Activated CD8-positive, alpha-beta T cell treated with anti-CD3 and anti-CD28 coated beads, Interleukin-2, amount 10 ng/mL, durations not matched to agents 7 days and 5 days (primary cell): Measurements from ENCODE around the gene HMBS. TPM values are rescaled to one million over a fixed set of nuclear protein-coding genes. Genes with fewer than 3 reads are reported as not detected.
"Not testable (repeated sequence)": the region's sequence is repeated elsewhere in the genome, so short reads cannot be mapped to it uniquely, and the experiment has no call there.

Experiments
- ATAC-seq: fragments of 150-1000 bp; cut with Tn5 transposase; one replicate; pipeline ENCODE4 v1.10.0; 2021; ENCODE audit warnings: moderate library complexity
- CTCF ChIA-PET: fragments of 350-600 bp; sonication (Branson Sonifier 250); formaldehyde crosslinking; loops from one replicate; lab custom pipeline; 2021; ENCODE audit warnings: antibody characterized with exemption; lab: Charles Lee
- POLR2A ChIA-PET: fragments of 350-600 bp; sonication (Branson Sonifier 250); formaldehyde crosslinking; loops from one replicate; lab custom pipeline; 2021; ENCODE audit warnings: antibody characterized with exemption; lab: Charles Lee
- DNase-seq: peaks from one replicate; pipeline ENCODE4 v3.0.0-alpha.2; 2020
- H3K27ac Mint-ChIP-seq: one replicate; pipeline ENCODE4 v1.8.0; 2021; ENCODE audit warnings: mild to moderate bottlenecking, mixed read lengths
- H3K27me3 Mint-ChIP-seq: one replicate; pipeline ENCODE4 v1.8.0; 2021; ENCODE audit warnings: low read depth, mixed read lengths
- H3K36me3 Mint-ChIP-seq: one replicate; pipeline ENCODE4 v1.8.0; 2021; ENCODE audit warnings: low read depth, mixed read lengths
- H3K4me1 Mint-ChIP-seq: one replicate; pipeline ENCODE4 v1.8.0; 2021; ENCODE audit warnings: low read depth, mixed read lengths
- H3K4me3 Mint-ChIP-seq: one replicate; pipeline ENCODE4 v1.8.0; 2021; ENCODE audit warnings: mild to moderate bottlenecking, mixed read lengths
- H3K9me3 Mint-ChIP-seq: one replicate; pipeline ENCODE4 v1.8.0; 2022; ENCODE audit warnings: mixed read lengths; ENCODE audit not compliant: insufficient read depth
- total RNA-seq, 2 experiments: library from RNA; stranded (reverse); gene quantifications; one replicate each; pipeline ENCODE4 v1.2.3, GENCODE V29; 2021

HMBS gene
- total RNA-seq, 2 experiments from 2014 or later = 31.0 to 32.5 TPM

DNA sequence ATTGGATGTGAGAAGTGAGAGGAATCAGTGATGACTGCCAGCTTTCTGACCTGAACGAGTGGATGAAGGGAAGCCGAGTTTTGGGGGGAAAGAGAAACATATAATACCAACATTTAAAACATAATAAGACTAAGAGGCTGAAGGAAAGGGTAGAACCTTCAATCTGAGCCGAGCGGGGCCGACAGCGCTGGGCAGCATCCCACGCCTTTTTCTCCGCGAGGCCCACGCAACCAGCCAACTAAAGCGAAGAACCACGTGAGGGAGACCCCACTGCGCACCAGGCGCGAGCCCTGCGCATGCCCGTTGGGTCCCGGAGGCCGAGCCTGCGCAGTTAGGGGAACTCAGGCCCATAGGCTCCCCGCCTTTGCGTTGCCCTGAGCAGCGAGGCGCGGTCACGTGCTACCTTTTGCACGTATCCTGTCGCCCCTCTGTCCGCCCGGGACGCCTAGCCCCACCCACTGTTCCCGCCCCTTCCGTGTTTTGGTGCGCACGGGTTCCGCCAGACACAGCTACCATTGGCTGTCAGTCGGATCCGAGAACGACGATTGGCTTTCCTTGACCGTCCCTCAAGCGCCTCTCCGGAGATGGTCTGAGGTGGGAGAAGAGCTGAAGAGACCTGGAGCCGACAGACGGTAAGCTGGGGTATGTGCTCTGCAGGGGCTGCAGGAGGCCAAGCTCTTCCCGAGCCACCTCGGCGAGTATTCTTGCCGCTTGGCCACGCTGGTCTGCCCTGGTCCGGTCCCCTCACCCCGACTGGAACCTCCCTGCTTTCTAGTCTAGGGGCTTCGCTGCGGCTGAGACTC is 36.5 kb downstream of the HMBS start, which contains the start of gene HINFP:
Gene HINFP (plus strand): TSS at position 573 of the 803 bp plus-strand sequence. CDS start 5,365 bp downstream, outside the sequence.
- Mint-ChIP-seq H3K27ac (peak within 1 kb of the TSS; percentile 67), H3K36me3 (peaks cover 33% of the 10 kb centered on the region), H3K4me1 (peaks cover 36% of the 10 kb centered on the region), H3K9me3 (no peaks in the 10 kb centered on the region), H3K27me3 (no peaks in the 10 kb centered on the region), H3K4me3 (peak within 1 kb of the TSS; percentile 81)
- ChIA-PET CTCF (interaction anchor here (0.6 to 1.6 kb wide), 12 partner anchors 12 to 217 kb away, joined by 3 to 9 read pairs (median 4); partner anchors contain the start of genes C2CD2L and HMBS), POLR2A (interaction anchor here (0.7 to 3.8 kb wide), 11 partner anchors 12 to 261 kb away, joined by 3 to 29 read pairs (median 3); partner anchors contain the start of genes C2CD2L, CBL and DPAGT1)
- DNase-seq (peak; percentile 100), ATAC-seq (peak; percentile 97)

DNA sequence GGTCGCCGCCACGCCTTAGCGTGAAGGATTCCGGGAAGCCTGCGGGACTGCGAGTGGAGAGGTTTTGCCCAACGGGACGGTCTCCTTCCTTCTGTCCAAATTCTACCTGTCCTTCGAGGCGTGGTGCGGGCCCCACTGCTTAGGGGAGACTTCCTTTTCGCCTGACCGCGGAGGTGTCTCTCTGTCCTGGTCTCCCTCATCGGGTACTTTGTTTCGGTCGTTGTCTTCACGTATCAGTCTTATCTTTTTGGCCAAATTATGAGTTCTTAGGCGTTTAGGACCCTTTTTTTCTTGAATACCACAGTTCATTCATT is 37.1 kb downstream of the HMBS start:
- Mint-ChIP-seq H3K27me3 (no peaks in the 10 kb centered on the region), H3K4me1 (peaks cover 35% of the 10 kb centered on the region), H3K9me3 (no peaks in the 10 kb centered on the region), H3K27ac (peak overlapping the region; percentile 67), H3K36me3 (peaks cover 28% of the 10 kb centered on the region), H3K4me3 (peak overlapping the region; percentile 81)
- POLR2A ChIA-PET = interaction anchor here (0.8 to 3.8 kb wide), 6 partner anchors 15 to 84 kb away, joined by 3 to 29 read pairs (median 6); partner anchors contain the start of genes C2CD2L, CBL and DPAGT1
- DNase-seq = peak; percentile 52
- CTCF ChIA-PET = interaction anchor here (0.8 to 1.6 kb wide), 8 partner anchors 12 to 217 kb away, joined by 3 to 9 read pairs (median 4); partner anchors contain the start of genes C2CD2L and HMBS
- ATAC-seq = peak; percentile 28

DNA sequence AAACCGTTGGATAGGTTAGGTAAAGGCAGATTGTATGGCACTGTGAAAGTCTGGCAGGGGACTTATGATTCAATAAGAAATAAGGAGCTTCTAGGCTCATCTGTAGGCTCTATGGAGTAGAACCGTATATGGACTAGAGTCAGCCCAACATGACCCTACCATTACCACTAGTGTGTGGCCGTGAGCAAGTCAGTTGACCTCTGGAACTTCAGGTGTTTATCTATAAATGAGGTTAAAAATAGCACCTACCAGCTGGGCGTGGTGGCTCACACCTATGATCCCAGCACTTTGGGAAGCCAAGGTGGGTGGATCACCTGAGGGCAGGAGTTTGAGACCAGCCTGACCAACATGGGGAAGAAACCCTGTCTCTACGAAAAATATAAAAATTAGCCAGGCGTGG is 41.1 kb downstream of the HMBS start:
- Mint-ChIP-seq H3K36me3 (peaks cover 25% of the 10 kb centered on the region), H3K27me3 (no peaks in the 10 kb centered on the region), H3K27ac (no peak overlapping the region), H3K4me1 (peaks cover 22% of the 10 kb centered on the region), H3K4me3 (no peak overlapping the region), H3K9me3 (no peaks in the 10 kb centered on the region)
- ChIA-PET POLR2A (no interaction called here), CTCF (interaction anchor here (1.1 to 1.6 kb wide), 3 partner anchors 43 to 80 kb away, joined by 3 to 5 read pairs (median 4); partner anchors contain the start of gene CBL)
- DNase-seq = no peak
- ATAC-seq = no peak

DNA sequence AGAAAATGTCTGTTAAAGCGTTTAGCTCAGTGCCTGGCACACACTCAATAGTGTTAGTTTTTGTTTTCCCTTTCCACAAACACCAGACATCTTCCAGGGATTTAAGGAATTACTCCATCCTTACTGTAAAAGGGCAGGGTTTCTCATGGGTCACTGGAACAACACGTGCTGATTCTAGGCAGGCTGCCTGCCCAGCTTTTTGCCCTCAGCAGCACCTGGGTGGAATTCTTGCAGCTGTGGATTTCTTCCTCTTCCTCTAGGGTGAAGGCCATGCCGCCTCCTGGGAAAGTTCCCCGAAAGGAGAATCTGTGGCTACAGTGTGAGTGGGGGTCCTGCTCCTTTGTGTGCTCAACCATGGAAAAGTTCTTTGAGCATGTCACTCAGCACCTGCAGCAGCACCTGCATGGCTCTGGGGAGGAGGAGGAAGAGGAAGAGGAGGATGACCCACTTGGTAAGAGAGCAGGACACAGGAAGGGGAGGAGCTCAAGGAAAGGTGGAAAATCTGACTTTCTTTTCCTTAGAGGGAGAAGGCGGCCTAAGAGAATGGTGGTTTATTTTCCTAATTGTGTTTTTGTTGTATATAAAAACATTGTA is 42.1 kb downstream of the HMBS start:
- H3K4me1 Mint-ChIP-seq = peaks cover 20% of the 10 kb centered on the region

DNA sequence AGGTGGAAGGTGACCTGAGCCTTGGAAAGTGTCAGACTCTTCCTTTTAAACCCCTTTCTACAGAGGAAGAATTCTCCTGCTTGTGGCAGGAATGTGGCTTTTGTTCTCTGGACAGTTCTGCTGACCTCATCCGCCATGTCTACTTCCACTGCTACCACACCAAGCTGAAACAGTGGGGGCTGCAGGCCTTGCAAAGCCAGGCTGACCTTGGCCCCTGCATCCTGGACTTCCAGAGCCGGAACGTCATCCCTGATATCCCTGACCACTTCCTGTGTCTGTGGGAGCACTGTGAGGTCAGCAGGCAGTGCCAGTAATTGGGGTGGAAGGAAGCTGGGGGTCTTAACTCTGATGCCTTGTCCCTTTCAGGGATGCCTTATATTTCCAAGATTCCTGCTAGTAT is 46.0 kb downstream of the HMBS start:
- no peak overlapping the region for H3K4me3 Mint-ChIP-seq
- H3K27me3 Mint-ChIP-seq = no peaks in the 10 kb centered on the region
- CTCF ChIA-PET = no interaction called here
- no peak overlapping the region for H3K27ac Mint-ChIP-seq
- H3K9me3 Mint-ChIP-seq = no peaks in the 10 kb centered on the region
- peaks cover 47% of the 10 kb centered on the region for H3K36me3 Mint-ChIP-seq
- no peak for ATAC-seq
- H3K4me1 Mint-ChIP-seq = peaks cover 6% of the 10 kb centered on the region
- DNase-seq = no peak
- POLR2A ChIA-PET = no interaction called here

More for the DNA sequence above, 42.1 kb downstream of the HMBS start:
- H3K9me3 Mint-ChIP-seq = no peaks in the 10 kb centered on the region
- H3K4me3 Mint-ChIP-seq = no peak overlapping the region
- peaks cover 34% of the 10 kb centered on the region for H3K36me3 Mint-ChIP-seq
- H3K27ac Mint-ChIP-seq = peak overlapping the region; percentile 54
- no peaks in the 10 kb centered on the region for H3K27me3 Mint-ChIP-seq
- DNase-seq (no peak), ATAC-seq (no peak)
- ChIA-PET POLR2A (interaction anchor here (0.5 kb wide), 1 partner anchor 59 kb away, joined by 5 read pairs; the partner anchor contains the start of gene VPS11), CTCF (interaction anchor here (1.1 to 1.6 kb wide), 3 partner anchors 42 to 79 kb away, joined by 3 to 5 read pairs (median 4); partner anchors contain the start of gene CBL)

DNA sequence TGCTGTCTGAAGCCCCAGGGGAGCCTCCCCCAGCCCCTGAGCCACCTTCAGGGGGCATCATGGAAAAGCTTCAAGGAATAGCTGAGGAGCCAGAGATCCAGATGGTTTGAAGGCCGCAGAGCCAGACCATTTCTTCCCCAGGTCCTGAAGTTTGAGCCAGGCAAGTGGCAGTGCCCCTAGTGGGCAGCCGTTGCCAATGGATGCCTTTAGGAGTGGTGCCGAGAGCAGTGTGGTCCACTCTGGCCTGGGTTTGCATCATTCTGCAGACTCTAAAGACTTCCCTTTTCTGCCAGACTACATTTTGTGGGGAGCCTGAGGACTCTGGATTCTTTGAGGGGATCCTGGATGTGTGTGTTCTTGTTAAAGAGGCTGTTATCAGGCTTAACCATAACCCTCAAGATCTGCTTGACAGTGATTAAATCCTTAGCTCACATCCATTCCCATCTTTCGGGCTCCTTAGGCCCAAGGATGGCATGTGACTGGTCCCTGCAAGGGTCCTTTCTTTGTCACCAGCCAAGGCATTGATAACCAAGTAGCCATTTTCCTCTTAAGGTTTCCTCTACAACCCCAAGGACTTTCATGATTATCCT is 49.8 kb downstream of the HMBS start:
- Mint-ChIP-seq H3K9me3 (no peaks in the 10 kb centered on the region), H3K27me3 (peaks cover 11% of the 10 kb centered on the region), H3K27ac (no peak overlapping the region), H3K4me1 (peaks cover 2% of the 10 kb centered on the region), H3K4me3 (no peak overlapping the region), H3K36me3 (peaks cover 40% of the 10 kb centered on the region)
- DNase-seq (no peak), ATAC-seq (no peak)
- ChIA-PET POLR2A (no interaction called here), CTCF (interaction anchor here (0.9 to 1.3 kb wide), 4 partner anchors 9 to 149 kb away, joined by 3 read pairs; partner anchors contain the start of gene VPS11)

DNA sequence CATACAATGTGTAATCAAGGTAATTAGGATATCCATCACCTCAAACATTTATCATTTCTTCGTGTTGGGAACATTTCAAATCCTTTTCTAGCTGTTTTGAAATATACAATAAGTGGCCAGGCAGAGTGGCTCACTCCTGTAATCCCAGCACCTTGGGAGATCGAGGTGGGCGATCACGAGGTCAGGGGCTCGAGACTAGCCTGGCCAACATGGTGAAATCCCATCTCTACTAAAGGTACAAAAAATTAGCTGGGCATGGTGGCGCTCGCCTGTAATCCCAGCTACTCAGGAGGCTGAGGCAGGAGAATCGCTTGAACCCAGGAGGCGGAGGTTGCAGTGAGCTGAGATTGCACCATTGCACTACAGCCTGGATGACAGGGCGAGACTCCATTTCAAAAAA is 54.6 kb downstream of the HMBS start:
- H3K27ac Mint-ChIP-seq, DNase-seq, H3K9me3 Mint-ChIP-seq, H3K36me3 Mint-ChIP-seq, H3K4me1 Mint-ChIP-seq, H3K4me3 Mint-ChIP-seq, ATAC-seq: not testable (repeated sequence)
- CTCF ChIA-PET = interaction anchor here (0.6 to 1.4 kb wide), 4 partner anchors 9 to 74 kb away, joined by 3 to 5 read pairs (median 3); no protein-coding TSS in a partner anchor
- POLR2A ChIA-PET = interaction anchor here (1.4 kb wide), 1 partner anchor 29 kb away, joined by 3 read pairs; the partner anchor contains the start of gene NLRX1
- peaks cover 20% of the 10 kb centered on the region for H3K27me3 Mint-ChIP-seq

Other genes with a start within 250 kb of the HMBS start
- under 1 TPM; 0.08 to 0.18 TPM for gene CXCR5, start 201.0 kb upstream of the HMBS start, total RNA-seq
- gene BCL9L, start 159.0 kb upstream of the HMBS start, total RNA-seq = 10 to 100 TPM; 70.0 to 70.6 TPM
- not detected for gene UPK2, start 128.6 kb upstream of the HMBS start, total RNA-seq
- not detected for gene FOXR1, start 113.1 kb upstream of the HMBS start, total RNA-seq
- gene CENATAC, start 86.7 kb upstream of the HMBS start, total RNA-seq = 10 to 100 TPM; 39.3 to 41.1 TPM
- 1,000 to 10,000 TPM; 1,115 to 1,170 TPM for gene RPS25, start 66.5 kb upstream of the HMBS start, total RNA-seq
- 10 to 100 TPM; 58.6 to 65.0 TPM for gene TRAPPC4, start 66.1 kb upstream of the HMBS start, total RNA-seq
- gene SLC37A4, start 54.0 kb upstream of the HMBS start, total RNA-seq = 10 to 100 TPM; 22.4 to 26.6 TPM
- gene HYOU1, start 27.7 kb upstream of the HMBS start, total RNA-seq = 100 to 1,000 TPM; 133 to 135 TPM
- 10 to 100 TPM; 30.8 to 31.6 TPM for gene VPS11, start 17.1 kb upstream of the HMBS start, total RNA-seq
- 10 to 100 TPM; 52.5 to 57.7 TPM for gene DPAGT1, start 17.0 kb downstream of the HMBS start, total RNA-seq
- gene C2CD2L, start 22.5 kb downstream of the HMBS start, total RNA-seq = 10 to 100 TPM; 33.2 to 35.2 TPM
- 10 to 100 TPM; 36.1 to 40.9 TPM for gene HINFP, start 36.7 kb downstream of the HMBS start, total RNA-seq
- gene ABCG4, start 64.2 kb downstream of the HMBS start, total RNA-seq = under 1 TPM in 1 of 2 experiments, not detected in 1; 0.18 TPM
- 10 to 100 TPM; 24.6 to 24.8 TPM for gene NLRX1, start 83.8 kb downstream of the HMBS start, total RNA-seq
- gene NHERF4, start 100.6 kb downstream of the HMBS start, total RNA-seq = under 1 TPM; 0.18 to 0.63 TPM
- gene CBL, start 121.5 kb downstream of the HMBS start, total RNA-seq = 10 to 100 TPM; 43.6 to 43.7 TPM
- 1 to 10 TPM; 2.9 to 4.4 TPM for gene MCAM, start 232.2 kb downstream of the HMBS start, total RNA-seq
- gene RNF26, start 249.6 kb downstream of the HMBS start, total RNA-seq = 10 to 100 TPM; 40.5 to 41.8 TPM